SU-DHL-6 (cell line): ENCODE measurements around the gene UNC13B.

Experiments used
- H2AFZ ChIP-seq: fragments of 200-600 bp; sonication (generic); 2 replicates; pipeline ENCODE4 v1.6.1; 2014; ENCODE audit warnings: low read depth, mild to moderate bottlenecking, moderate library complexity, mixed read lengths, antibody characterized with exemption, low read length; ENCODE audit not compliant: severe bottlenecking
- H3F3A ChIP-seq: fragments of 200-600 bp; shearing (Covaris generic); 2 replicates; pipeline ENCODE4 v1.6.0; 2016; ENCODE audit warnings: antibody characterized with exemption, mild to moderate bottlenecking; ENCODE audit not compliant: insufficient read depth
- H3K27ac ChIP-seq: fragments of 200-600 bp; sonication (generic); 2 replicates; pipeline ENCODE4 v1.5.1; 2016; ENCODE audit warnings: low read depth, mild to moderate bottlenecking, low read length, moderate library complexity, mixed read lengths
- H3K27me3 ChIP-seq: fragments of 200-600 bp; sonication (generic), shearing (Covaris generic); 2 replicates; pipeline ENCODE4 v1.6.0; 2014; ENCODE audit warnings: mild to moderate bottlenecking, low read length
- H3K36me3 ChIP-seq: fragments of 200-600 bp; sonication (generic); 2 replicates; pipeline ENCODE4 v1.6.1; 2014; ENCODE audit warnings: mild to moderate bottlenecking, low read length, mixed read lengths
- H3K4me2 ChIP-seq: fragments of 300-600, 200-600 bp; shearing (Covaris generic), sonication (generic); 2 replicates; pipeline ENCODE4 v1.6.0; 2014; ENCODE audit warnings: low read length, low read depth, mild to moderate bottlenecking; ENCODE audit not compliant: poor library complexity, severe bottlenecking
- H3K4me3 ChIP-seq: fragments of 200-600 bp; sonication (generic); 2 replicates; pipeline ENCODE4 v1.5.1; 2014; ENCODE audit warnings: antibody characterized with exemption, low read length, mild to moderate bottlenecking, mixed read lengths; ENCODE audit not compliant: insufficient read depth, poor library complexity, severe bottlenecking
- H3K79me2 ChIP-seq: fragments of 200-600 bp; sonication (generic); 2 replicates; pipeline ENCODE4 v1.6.1; 2014; ENCODE audit warnings: mild to moderate bottlenecking, low read length, moderate library complexity; ENCODE audit not compliant: insufficient read depth
- H3K9ac ChIP-seq: fragments of 200-600 bp; sonication (generic); 2 replicates; pipeline ENCODE4 v1.7.0; 2014; ENCODE audit warnings: mild to moderate bottlenecking, low read length
- H3K9me2 ChIP-seq: fragments of 200-600 bp; sonication (generic); replicated peaks from 2 replicates; pipeline ENCODE4 v1.6.1; 2014; ENCODE audit warnings: low read length; ENCODE audit not compliant: insufficient read depth
- H3K9me3 ChIP-seq: fragments of 200-600 bp; sonication (generic); 2 replicates; pipeline ENCODE4 v1.6.1; 2014; ENCODE audit warnings: low read length, mixed read lengths; ENCODE audit not compliant: insufficient read depth
- H4K20me1 ChIP-seq: fragments of 200-600 bp; sonication (generic); 2 replicates; pipeline ENCODE4 v1.6.1; 2014; ENCODE audit warnings: low read depth, mild to moderate bottlenecking, antibody characterized with exemption, low read length, moderate library complexity, mixed read lengths
- CTCF ChIP-seq: fragments of 200-600 bp; sonication (generic); IDR thresholded peaks from one replicate; pipeline ENCODE4 v1.5.1; 2017; ENCODE audit warnings: antibody characterized with exemption, mild to moderate bottlenecking, low read length, moderate library complexity; ENCODE audit not compliant: insufficient read depth, poor library complexity, severe bottlenecking
- EZH2phosphoT487 ChIP-seq: fragments of 200-600 bp; sonication (generic), shearing (Covaris generic); conservative IDR thresholded peaks from 2 replicates; pipeline ENCODE4 v1.6.1; 2018; ENCODE audit warnings: mild to moderate bottlenecking, antibody characterized with exemption, low read length, moderate library complexity, mixed read lengths

UNC13B gene

DNA sequence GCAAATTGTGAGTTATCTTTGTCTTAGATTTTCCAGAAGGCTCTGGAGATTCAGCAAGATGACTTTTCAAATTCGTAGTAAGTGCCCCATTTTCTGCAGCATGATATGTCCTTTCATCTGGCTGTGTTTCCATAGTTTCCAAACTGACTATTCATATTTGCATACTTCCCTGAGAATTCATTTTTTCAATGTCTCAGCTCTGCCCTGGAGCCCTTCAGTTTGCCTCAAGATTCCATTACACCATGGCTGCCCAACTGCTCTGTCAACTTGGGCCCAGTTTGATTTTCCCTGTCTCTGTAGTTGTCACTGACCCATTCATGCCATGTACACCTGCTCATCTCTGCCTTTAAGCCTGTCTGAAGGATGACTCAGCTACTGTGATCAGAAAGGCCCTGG lies 233.9 kb downstream of the UNC13B start:
- Histone ChIP-seq H3K4me3 (no peak overlapping the region), H3K9me2 (no peaks in the 10 kb centered on the region), H3K79me2 (no peaks in the 10 kb centered on the region), H2AFZ (no peak overlapping the region), H3K27ac (no peak overlapping the region), H3K36me3 (no peaks in the 10 kb centered on the region), H3K9me3 (no peaks in the 10 kb centered on the region), H3K4me2 (no peak overlapping the region), H3K27me3 (no peaks in the 10 kb centered on the region), H3F3A (no peaks in the 10 kb centered on the region), H4K20me1 (no peaks in the 10 kb centered on the region), H3K9ac (no peak overlapping the region)
- TF ChIP-seq EZH2phosphoT487 = no peak
- no peak for TF ChIP-seq CTCF

GRCh38 chr9:35396560-35397215 lies 234.9 kb downstream of the UNC13B start:
- Histone ChIP-seq H3K9me3 (no peaks in the 10 kb centered on the region), H3K9me2 (no peaks in the 10 kb centered on the region), H3K79me2 (no peaks in the 10 kb centered on the region), H3K36me3 (no peaks in the 10 kb centered on the region), H3K27ac (no peak overlapping the region), H2AFZ (no peak overlapping the region), H3K4me3 (no peak overlapping the region), H3K27me3 (no peaks in the 10 kb centered on the region), H3K4me2 (no peak overlapping the region), H4K20me1 (no peaks in the 10 kb centered on the region), H3K9ac (no peak overlapping the region), H3F3A (no peaks in the 10 kb centered on the region)
- TF ChIP-seq EZH2phosphoT487 = no peak

DNA sequence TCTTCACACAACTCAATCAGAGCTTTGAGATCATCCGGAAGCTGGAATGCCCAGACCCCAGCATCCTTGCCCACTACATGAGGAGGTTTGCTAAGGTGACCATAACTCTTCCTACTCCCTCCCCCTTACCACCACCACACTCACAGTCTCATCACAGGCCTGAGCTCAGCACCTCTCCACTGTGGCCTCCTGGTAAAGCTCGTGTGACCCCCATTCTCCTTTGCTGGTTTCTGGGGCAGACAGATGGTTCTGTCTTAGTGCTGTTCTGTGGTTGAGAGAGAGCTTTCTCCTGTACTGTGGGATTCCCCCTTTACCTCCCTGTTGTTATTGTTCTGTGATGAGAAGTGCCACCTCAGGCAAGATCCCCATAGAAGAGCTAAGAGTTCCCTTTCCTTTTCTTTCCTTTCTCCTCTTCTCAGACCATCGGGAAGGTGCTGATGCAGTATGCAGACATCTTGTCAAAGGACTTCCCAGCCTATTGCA lies 235.4 kb downstream of the UNC13B start:
- H4K20me1 ChIP-seq = no peaks in the 10 kb centered on the region
- H3K9me3 ChIP-seq = no peaks in the 10 kb centered on the region
- no peaks in the 10 kb centered on the region for H3K79me2 ChIP-seq
- H3K9me2 ChIP-seq = no peaks in the 10 kb centered on the region
- no peaks in the 10 kb centered on the region for H3F3A ChIP-seq
- no peak overlapping the region for H3K27ac ChIP-seq
- H3K9ac ChIP-seq = no peak overlapping the region
- H3K4me2 ChIP-seq = no peak overlapping the region
- H3K4me3 ChIP-seq = no peak overlapping the region
- H3K36me3 ChIP-seq = no peaks in the 10 kb centered on the region
- no peaks in the 10 kb centered on the region for H3K27me3 ChIP-seq
- H2AFZ ChIP-seq = no peak overlapping the region
- TF ChIP-seq EZH2phosphoT487 = no peak
- no peak for TF ChIP-seq CTCF

- no peak overlapping the region for H3K9ac ChIP-seq
These were observed 236.1 kb downstream of the UNC13B start for GRCh38 chr9:35397923-35398322.

More at GRCh38 chr9:35397923-35398322, 236.1 kb downstream of the UNC13B start:
- TF ChIP-seq EZH2phosphoT487 (no peak), CTCF (no peak)
- Histone ChIP-seq H2AFZ (no peak overlapping the region), H3K9me2 (no peaks in the 10 kb centered on the region), H3F3A (no peaks in the 10 kb centered on the region), H3K27me3 (no peaks in the 10 kb centered on the region), H3K9me3 (no peaks in the 10 kb centered on the region), H3K4me2 (no peak overlapping the region), H3K79me2 (no peaks in the 10 kb centered on the region), H4K20me1 (no peaks in the 10 kb centered on the region), H3K4me3 (no peak overlapping the region), H3K36me3 (no peaks in the 10 kb centered on the region), H3K27ac (no peak overlapping the region)
